GM19023 (cell line): ENCODE data around the gene AFAP1.
"Not testable (repeated sequence)": the region's sequence is repeated elsewhere in the genome, so short reads cannot be mapped to it uniquely, and the experiment has no call there.

Source experiments
- ATAC-seq: cut with Tn5 transposase; IDR thresholded peaks from one replicate; pipeline ENCODE4 v1.9.1; 2021; ENCODE audit warnings: mild to moderate bottlenecking, moderate library complexity; ENCODE audit not compliant: unreplicated experiment

Gene AFAP1

GRCh38 chr4:7922466-7922865, 17.2 kb downstream of the AFAP1 start:
- no peak for ATAC-seq

DNA sequence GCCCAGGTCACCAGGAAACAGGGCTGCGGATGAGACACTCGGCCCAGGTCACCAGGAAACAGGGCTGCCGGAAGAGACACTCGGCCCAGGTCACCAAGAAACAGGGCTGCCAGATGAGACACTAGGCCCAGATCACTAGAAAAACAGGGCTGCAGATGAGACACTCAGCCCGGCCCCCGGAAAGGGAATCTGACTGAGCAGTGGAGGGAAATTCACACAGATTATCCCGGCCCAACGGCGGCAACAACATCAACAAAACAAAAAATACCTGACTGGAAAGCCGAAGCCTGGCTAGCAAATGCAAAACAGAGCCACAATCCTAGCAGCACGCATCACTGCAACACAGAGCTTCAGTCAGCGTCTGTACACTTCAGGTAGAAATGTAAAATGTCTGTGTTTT, 20.7 kb downstream of the AFAP1 start:
- no peak for ATAC-seq

DNA sequence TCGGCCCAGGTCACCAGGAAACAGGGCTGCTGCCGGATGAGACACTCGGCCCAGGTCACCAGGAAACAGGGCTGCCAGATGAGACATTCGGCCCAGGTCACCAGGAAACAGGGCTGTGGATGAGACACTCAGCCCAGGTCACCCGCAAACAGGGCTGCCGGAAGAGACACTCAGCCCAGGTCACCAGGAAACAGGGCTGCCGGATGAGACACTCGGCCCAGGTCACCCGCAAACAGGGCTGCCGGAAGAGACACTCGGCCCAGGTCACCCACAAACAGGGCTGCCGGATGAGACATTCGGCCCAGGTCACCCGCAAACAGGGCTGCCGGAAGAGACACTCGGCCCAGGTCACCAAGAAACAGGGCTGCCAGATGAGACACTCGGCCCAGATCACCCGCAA, 21.5 kb downstream of the AFAP1 start:
- not testable (repeated sequence) for ATAC-seq

GRCh38 chr4:7917669-7918068, 22.0 kb downstream of the AFAP1 start:
- ATAC-seq: no peak

- no peak for ATAC-seq
These were observed 23.8 kb downstream of the AFAP1 start for GRCh38 chr4:7915875-7916242.

DNA sequence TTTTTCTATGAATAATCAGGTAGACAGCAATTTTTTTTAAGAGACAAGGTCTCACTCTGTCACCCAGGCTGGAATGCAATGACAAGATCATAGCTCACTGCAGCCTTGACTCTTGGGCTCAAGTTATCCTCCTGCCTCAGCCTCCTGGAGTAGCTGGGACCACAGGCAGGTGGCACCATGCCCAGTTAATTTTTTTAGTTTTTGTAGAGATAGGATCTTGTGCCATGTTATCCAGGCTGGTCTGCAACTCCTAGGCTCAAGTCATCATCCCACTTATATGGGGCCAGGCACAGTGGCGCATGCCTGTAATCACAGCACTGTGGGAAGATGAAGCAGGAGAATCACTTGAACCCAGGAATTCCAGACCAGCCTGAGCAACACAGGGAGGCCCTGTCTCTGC, 26.8 kb downstream of the AFAP1 start:
- ATAC-seq: no peak

DNA sequence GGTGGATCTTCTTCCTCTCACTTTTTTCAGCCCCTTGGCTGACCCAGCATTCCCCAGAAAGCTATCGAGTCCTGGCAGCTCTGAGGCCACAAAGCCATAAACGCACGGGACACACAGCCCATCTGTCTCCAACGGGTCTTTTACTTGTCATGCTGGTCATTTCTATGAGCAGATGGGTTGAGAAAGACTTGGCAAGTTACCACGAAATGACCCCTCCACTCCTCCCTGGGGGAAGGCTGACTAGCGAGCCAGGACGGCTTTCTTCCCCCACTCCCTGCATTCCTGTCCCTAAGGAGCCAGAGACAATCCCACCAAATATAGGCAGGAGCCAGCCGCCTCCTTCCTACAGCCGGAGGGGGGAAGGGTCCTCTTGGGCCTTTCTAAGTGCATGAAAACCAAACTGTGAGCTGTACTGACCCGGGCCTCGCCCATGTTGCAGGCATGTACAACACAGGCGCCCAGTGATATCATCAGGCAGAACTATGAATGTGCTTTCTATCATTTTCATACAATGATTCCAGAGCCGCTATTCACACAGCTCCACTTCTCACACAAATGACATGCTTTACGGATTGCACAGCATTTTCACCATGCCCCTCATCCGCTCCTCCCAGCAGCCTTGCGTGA, 28.6 kb downstream of the AFAP1 start:
- ATAC-seq: no peak

GRCh38 chr4:7910263-7910896, 29.3 kb downstream of the AFAP1 start:
- ATAC-seq: no peak

DNA sequence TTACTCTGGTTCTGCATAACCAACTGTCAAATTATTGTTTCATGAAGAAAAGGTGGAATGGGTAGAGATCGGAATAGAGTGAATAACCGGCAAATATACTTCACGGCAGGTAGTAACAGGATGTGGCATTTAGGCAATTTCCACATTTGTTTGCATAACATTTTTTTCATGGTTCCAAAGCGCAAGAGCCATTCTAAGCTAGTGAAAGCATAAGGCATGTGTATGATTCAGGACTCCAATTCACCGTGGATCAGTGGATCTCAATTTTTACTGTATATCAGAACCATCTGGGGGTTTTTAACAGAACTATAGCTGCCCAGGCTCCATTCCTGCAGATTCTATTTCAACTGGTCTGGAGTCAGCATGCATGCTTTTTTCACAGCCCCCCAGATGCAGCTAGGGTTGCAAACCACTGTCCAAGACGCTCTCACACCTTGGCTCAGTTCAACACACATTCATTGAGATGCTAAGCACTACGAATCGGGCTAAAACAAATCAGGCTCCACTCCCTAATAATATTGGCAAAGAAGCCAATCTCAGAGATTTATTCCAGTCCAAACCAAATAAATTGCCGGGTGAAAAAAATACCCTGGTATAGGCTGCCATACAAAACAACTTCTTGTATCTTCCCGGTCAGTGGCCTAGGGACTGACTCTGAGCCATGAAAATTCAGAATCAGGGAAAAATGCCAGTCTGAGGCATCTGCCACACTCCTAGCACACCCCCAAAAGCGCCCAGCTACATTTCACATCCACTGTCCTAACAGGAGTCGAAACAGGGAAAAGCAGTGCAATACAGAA, 30.0 kb downstream of the AFAP1 start:
- ATAC-seq: no peak

- ATAC-seq: no peak
These were observed 31.0 kb downstream of the AFAP1 start for GRCh38 chr4:7908668-7909067.

GRCh38 chr4:7907142-7907541, 32.5 kb downstream of the AFAP1 start:
- ATAC-seq: no peak

DNA sequence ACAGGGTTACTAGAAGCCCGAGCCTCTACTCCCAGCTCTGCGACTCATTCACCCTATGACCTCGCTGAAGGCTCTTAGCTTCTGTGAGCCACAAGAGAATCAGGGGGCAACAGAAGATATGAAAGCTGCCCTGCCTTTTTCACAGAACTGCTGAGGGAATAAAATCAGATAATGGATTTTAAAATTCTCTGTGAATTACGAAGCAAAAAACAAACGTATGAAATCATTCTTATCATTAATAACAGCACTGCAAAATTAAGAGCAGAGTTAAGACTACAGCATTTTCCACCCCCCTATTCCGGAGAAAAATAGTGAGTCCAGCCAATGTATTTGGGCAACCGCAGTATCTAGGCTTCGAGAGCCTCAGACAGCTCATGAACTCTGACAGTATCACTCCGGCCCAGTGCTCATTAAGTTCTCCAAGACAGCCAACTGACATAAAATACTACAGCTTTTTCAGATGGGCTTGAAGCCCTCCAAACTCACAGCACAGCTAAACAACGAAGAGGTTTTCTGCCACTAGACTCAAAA, 33.4 kb downstream of the AFAP1 start:
- no peak for ATAC-seq

GRCh38 chr4:7904952-7905915, 34.4 kb downstream of the AFAP1 start:
- ATAC-seq: no peak

DNA sequence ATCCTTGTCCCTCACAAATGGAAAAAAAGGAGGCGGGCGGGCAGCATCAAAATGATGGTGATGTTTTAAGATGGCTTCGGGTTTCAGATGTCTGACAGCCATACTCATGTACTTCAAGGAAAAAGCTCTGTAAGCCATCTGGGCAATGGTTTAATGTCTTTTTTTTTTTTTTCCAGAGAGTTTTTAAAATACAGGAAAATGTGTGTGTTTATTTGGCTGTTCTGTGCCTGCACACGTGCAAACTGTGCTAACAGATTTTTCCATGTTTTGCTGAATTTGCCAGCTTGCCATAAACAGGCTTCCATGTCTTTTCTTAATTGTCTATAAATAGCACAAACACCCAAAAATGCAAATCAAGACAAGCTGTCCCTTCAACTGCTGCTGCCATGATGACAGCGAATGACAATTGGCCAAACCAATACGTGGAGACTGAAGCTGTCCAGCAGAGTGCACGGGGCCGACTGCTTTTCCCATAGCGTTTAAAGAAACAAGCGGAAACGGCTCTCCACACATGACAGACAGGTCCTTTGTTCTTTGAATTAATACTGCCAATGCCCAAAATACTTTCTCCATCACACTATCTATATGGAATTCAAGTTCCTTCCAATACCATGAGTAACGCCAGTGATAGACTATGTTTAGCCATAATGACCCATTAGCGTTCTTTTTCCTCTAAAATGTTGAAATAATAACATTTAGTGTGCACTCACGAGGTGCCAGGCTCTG, 35.7 kb downstream of the AFAP1 start:
- ATAC-seq: no peak

DNA sequence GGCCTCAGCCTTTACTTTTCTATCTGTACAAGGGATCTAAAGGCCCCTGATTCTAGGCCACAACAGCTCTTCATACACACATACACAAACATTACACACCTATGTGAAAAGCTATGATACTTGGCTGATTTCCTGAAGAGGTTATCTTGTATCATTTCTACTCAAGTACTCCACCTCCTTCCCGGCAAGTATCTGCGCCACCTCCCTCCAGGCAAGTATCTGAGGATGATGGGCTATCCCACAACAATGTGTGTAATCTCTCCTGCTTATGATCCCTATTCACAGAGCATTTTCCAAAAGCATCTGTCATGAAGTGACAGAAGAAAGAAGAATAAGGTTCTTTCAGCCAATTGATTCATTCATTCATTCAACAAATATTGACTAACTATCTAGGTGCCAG, 36.8 kb downstream of the AFAP1 start:
- ATAC-seq: no peak

DNA sequence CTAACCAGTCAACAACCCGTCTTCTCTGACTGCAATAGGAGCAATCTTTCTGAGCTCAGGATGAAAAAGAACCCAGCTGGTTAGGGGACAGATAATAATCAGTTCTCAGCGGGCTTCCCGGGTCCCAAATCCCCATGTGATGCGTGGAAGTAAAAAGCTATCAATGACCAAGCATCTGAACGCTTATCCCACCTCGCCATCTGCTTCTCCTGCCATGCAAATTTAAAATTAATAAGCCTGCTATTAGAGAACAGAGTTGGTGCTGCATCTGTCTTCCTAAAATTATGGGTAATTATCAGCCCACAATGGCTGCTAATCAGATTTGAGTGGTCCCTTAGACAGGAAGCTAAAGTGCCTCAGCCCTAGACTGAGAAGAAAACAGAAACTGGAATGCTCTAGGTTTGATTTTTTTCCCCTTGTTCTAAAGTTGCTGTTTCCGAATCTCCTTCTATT, 37.5 kb downstream of the AFAP1 start:
- no peak for ATAC-seq

- no peak for ATAC-seq
These were observed 38.3 kb downstream of the AFAP1 start for GRCh38 chr4:7901311-7901885.

DNA sequence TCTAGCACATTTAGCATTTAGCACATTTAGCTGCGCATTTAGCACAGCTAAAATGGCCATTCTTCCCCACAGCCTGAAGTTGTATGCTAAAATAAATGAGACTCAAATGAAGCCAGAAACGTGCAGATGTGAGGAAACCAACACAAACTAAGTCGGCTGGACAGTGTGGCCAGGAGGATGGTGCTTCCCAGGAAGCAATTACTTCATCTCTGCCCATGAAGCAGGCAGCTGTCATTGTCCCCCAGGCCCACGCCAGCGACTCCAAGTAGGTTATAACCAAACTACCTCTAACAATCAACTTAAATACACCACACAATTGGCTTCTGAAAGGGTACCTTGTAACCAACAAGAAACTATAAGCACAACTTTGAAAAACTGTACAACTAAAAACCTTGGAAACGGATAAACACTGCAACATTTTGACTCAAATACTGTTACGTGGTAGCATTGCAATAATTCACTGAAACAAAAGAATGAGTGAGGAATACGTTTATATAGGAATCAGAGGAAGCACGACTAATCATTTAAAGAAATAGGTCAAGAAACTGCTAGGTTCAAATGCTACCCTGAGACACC, 39.2 kb downstream of the AFAP1 start:
- no peak for ATAC-seq

- ATAC-seq: no peak
These were observed 40.3 kb downstream of the AFAP1 start for GRCh38 chr4:7899184-7899869.
